ENCODE results near the gene SNORC. TPM values are rescaled to one million over a fixed set of nuclear protein-coding genes. Genes with fewer than 3 reads are reported as not detected.

SNORC gene
- total and polyA plus RNA-seq, 2 of the 13 experiments (the other 11 are each of a cell fraction or from before 2014, with no cell fraction given): 59.1 to 86.1 TPM

- TF ChIP-seq ZNF660 (CRISPR knock-in tag; IDR thresholded peaks at IDR 0.05; ENCODE audit: borderline replicate concordance, low read depth) (no peak), ZNF207 (IDR thresholded peaks at IDR 0.05; ENCODE audit: borderline replicate concordance) (no peak), KDM3A (CRISPR knock-in tag; IDR thresholded peaks at IDR 0.05; ENCODE audit: low read depth) (no peak), MAZ (IDR thresholded peaks at IDR 0.05; ENCODE audit: borderline replicate concordance, low read depth, low read length) (no peak), MAZ (CRISPR knock-in tag; IDR thresholded peaks at IDR 0.05; ENCODE audit: low read depth) (peak; percentile 56), ZNF264 (CRISPR knock-in tag; IDR thresholded peaks at IDR 0.05) (0 out of 2 replicates have a peak, but pooled peaks have one; percentile 30), ELF3 (CRISPR knock-in tag; IDR thresholded peaks at IDR 0.05) (peak; percentile 79), RNF2 (conservative IDR thresholded peaks at IDR 0.05; ENCODE audit: low read depth) (no peak), DDIT3 (CRISPR knock-in tag; IDR thresholded peaks at IDR 0.05) (peak; percentile 96), ZUFSP (CRISPR knock-in tag; IDR thresholded peaks at IDR 0.05; ENCODE audit: borderline replicate concordance) (no peak), TGIF2 (CRISPR knock-in tag; IDR thresholded peaks at IDR 0.05) (peak; percentile 94), TBP (CRISPR knock-in tag; IDR thresholded peaks at IDR 0.05) (no peak), REL (CRISPR knock-in tag; conservative IDR thresholded peaks at IDR 0.05) (no peak), ZNF781 (CRISPR knock-in tag; IDR thresholded peaks at IDR 0.05; ENCODE audit: borderline replicate concordance, not compliant biosample characterization) (peak; percentile 47), ZNF670 (CRISPR knock-in tag; IDR thresholded peaks at IDR 0.05; ENCODE audit: borderline replicate concordance) (no peak), PCBP1 (IDR thresholded peaks at IDR 0.05; ENCODE audit: borderline replicate concordance, low read depth, low read length) (no peak), TIGD3 (CRISPR knock-in tag; IDR thresholded peaks at IDR 0.05; ENCODE audit: borderline replicate concordance) (no peak), DPF2 (CRISPR knock-in tag; IDR thresholded peaks at IDR 0.05; ENCODE audit: borderline replicate concordance, low read depth) (peak; percentile 90; the same call in 1 of the 2 replicates), ZNF230 (CRISPR knock-in tag; IDR thresholded peaks at IDR 0.05) (no peak), RXRA (CRISPR knock-in tag; IDR thresholded peaks at IDR 0.05) (peak; percentile 50; the same call in 1 of the 2 replicates), EED (CRISPR knock-in tag; IDR thresholded peaks at IDR 0.05) (no peak), ISL2 (CRISPR knock-in tag; IDR thresholded peaks at IDR 0.05) (peak; percentile 90), E2F2 (CRISPR knock-in tag; IDR thresholded peaks at IDR 0.05; ENCODE audit: borderline replicate concordance) (no peak), STAT6 (CRISPR knock-in tag; IDR thresholded peaks at IDR 0.05; ENCODE audit: borderline replicate concordance) (no peak), ZNF331 (CRISPR knock-in tag; IDR thresholded peaks at IDR 0.05) (peak; percentile 96)
Measured at GRCh38 chr2:232857158-232857563, 12.9 kb upstream of the SNORC start (continued).
